Right lobe of liver (tissue), 6 donors: ENCODE results near the gene PPP2R5B. TPM values are rescaled to one million over a fixed set of nuclear protein-coding genes. Genes with fewer than 3 reads are reported as not detected.

ENCODE experiments used
- ATAC-seq, 4 donors: fragments of 200-7000 bp; cut with Tn5 transposase; one replicate each; pipeline ENCODE4 v1.9.1; 2020; ENCODE audit warnings: mild to moderate bottlenecking in 4 of 4, moderate library complexity in 4 of 4
- DNase-seq, 3 donors: peaks; one replicate each; pipeline ENCODE4 v3.0.0-alpha.2; 2020
- H3K27ac ChIP-seq, 3 donors: fragments of 200-600 bp; one replicate each; pipeline ENCODE4 v1.8.0; 2022
- H3K27me3 ChIP-seq, 2 donors: fragments of 200-600 bp; one replicate each; pipeline ENCODE4 v1.8.0; 2022
- H3K36me3 ChIP-seq, 4 donors: fragments of 200-600 bp; sonication (generic) in 1 of 4; one replicate each; pipeline versions ENCODE4 v1.5.1 to v1.8.0; 2017 to 2022; ENCODE audit warnings: control low read depth in 1 of 4
- H3K4me1 ChIP-seq, 4 donors: fragments of 200-600 bp; sonication (generic) in 1 of 4; one replicate each; pipeline versions ENCODE4 v1.5.1 to v1.8.0; 2017 to 2022; ENCODE audit warnings: control low read depth in 1 of 4
- H3K4me3 ChIP-seq, 3 donors: fragments of 200-600 bp; one replicate each; pipeline ENCODE4 v1.8.0; 2022
- H3K9me3 ChIP-seq, 4 donors: fragments of 200-600 bp; sonication (generic) in 1 of 4; one replicate each; pipeline versions ENCODE4 v1.5.1 to v1.8.0; 2017 to 2022; ENCODE audit warnings: control low read depth in 1 of 4
- POLR2A ChIP-seq: fragments of 450-650 bp; IDR thresholded peaks from one replicate; pipeline ENCODE4 v1.6.1; 2017; ENCODE audit warnings: antibody characterized with exemption, mild to moderate bottlenecking
- WGBS: methylation state at CpG from one replicate; pipeline ENCODE4 v1.1.6; 2018; ENCODE audit warnings: low coverage, low lambda C conversion rate; ENCODE audit not compliant: insufficient coverage; ENCODE audit errors: missing lambda C conversion rate; 5-methylcytosine and 5-hydroxymethylcytosine counted together
- intact Hi-C, 2 donors: fragments of 100-400 bp; cut with DNase I; formaldehyde crosslinking; loops; one replicate each; pipeline versions ENCODE4 v1.11.2 to v1.14.1; 2022
- total RNA-seq, 6 experiments: library from RNA; depleted of rRNA in 2 of 6; stranded (reverse); fragments of >200 nt in 2 of 6; fragmentation: NEBNext Ultra II Directional in 3 of 6; extraction: Animal tissue kit (Norgen Biotek cat#: 25700) in 3 of 6; gene quantifications; one replicate each; pipeline versions ENCODE4 v1.1.0 to v1.2.4, GENCODE V29; 2016 to 2023
- TF ChIP-seq, protein P1 (sequence below), 4 donors: fragments of 200-600 bp in 3 of 4; fragments of 450-650 bp in 1 of 4; IDR thresholded peaks; one replicate each; pipeline versions ENCODE4 v1.5.1 to v1.8.0; 2016 to 2022; ENCODE audit warnings: antibody characterized with exemption in 4 of 4, mild to moderate bottlenecking in 2 of 4
- donor health status: DM: no; HTN: yes; CAD: no.
- donor health status: DM: no; HTN: no; CAD: no.
- donor health status: DM: no; HTN: no; CAD: no.
- donor health status: DM: no; HTN: yes; CAD: no.
- donor health status: DM: no; HTN: yes; CAD: no.

Gene PPP2R5B
- total RNA-seq, 6 experiments from 2014 or later = 6.8 to 12.6 (median 8.9) TPM

GRCh38 chr11:64894812-64895452 is 29.6 kb upstream of the PPP2R5B start:
- Histone ChIP-seq H3K27me3 (no peaks in the 10 kb centered on the region), H3K27ac (peak overlapping the region in 1 of 3 donors; percentile 95), H3K36me3 (peaks cover 0 to 22% (median 4%) of the 10 kb centered on the region in 4 donors), H3K4me3 (no peak overlapping the region), H3K9me3 (no peaks in the 10 kb centered on the region), H3K4me1 (peaks cover 0 to 23% (median 10%) of the 10 kb centered on the region in 4 donors)
- WGBS = no CpG with 5 or more reads among the region's 39 CpGs
- peak in 1 of 3 donors; percentile 56 for DNase-seq
- intact Hi-C loops = loop anchor here (2.0 to 5.0 kb wide), 2 partner anchors 43 to 48 kb away; no protein-coding TSS in a partner anchor
- ATAC-seq = no peak
- TF ChIP-seq POLR2A = no peak
- TF ChIP-seq, protein P1, sequence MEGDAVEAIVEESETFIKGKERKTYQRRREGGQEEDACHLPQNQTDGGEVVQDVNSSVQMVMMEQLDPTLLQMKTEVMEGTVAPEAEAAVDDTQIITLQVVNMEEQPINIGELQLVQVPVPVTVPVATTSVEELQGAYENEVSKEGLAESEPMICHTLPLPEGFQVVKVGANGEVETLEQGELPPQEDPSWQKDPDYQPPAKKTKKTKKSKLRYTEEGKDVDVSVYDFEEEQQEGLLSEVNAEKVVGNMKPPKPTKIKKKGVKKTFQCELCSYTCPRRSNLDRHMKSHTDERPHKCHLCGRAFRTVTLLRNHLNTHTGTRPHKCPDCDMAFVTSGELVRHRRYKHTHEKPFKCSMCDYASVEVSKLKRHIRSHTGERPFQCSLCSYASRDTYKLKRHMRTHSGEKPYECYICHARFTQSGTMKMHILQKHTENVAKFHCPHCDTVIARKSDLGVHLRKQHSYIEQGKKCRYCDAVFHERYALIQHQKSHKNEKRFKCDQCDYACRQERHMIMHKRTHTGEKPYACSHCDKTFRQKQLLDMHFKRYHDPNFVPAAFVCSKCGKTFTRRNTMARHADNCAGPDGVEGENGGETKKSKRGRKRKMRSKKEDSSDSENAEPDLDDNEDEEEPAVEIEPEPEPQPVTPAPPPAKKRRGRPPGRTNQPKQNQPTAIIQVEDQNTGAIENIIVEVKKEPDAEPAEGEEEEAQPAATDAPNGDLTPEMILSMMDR (IDR thresholded peaks at IDR 0.05) = no peak

- intact Hi-C loops = loop anchor here in 1 of 2 donors (5.0 kb wide), 1 partner anchor 44 kb away; no protein-coding TSS in a partner anchor
These were observed 28.0 kb upstream of the PPP2R5B start for GRCh38 chr11:64896448-64897022.

GRCh38 chr11:64897381-64898075 is 27.0 kb upstream of the PPP2R5B start:
- no peaks in the 10 kb centered on the region for H3K9me3 ChIP-seq
- no peak overlapping the region for H3K27ac ChIP-seq
- DNase-seq (peak in 1 of 3 donors; percentile 42), ATAC-seq (no peak)
- H3K27me3 ChIP-seq = no peaks in the 10 kb centered on the region
- peaks cover 0 to 45% (median 14%) of the 10 kb centered on the region in 4 donors for H3K36me3 ChIP-seq
- H3K4me1 ChIP-seq = peaks cover 0 to 14% (median 7%) of the 10 kb centered on the region in 4 donors
- no peak for TF ChIP-seq POLR2A
- TF ChIP-seq, protein P1 (IDR thresholded peaks at IDR 0.05) = no peak
- H3K4me3 ChIP-seq = no peak overlapping the region
- 90% methylated on average over 2 of the region's 19 CpGs for WGBS
- intact Hi-C loops = loop anchor here in 1 of 2 donors (5.0 kb wide), 1 partner anchor 45 kb away; no protein-coding TSS in a partner anchor

More at GRCh38 chr11:64896448-64897022, 28.0 kb upstream of the PPP2R5B start:
- no peaks in the 10 kb centered on the region for H3K27me3 ChIP-seq
- H3K4me3 ChIP-seq = no peak overlapping the region
- peaks cover 0 to 14% (median 7%) of the 10 kb centered on the region in 4 donors for H3K4me1 ChIP-seq
- peaks cover 0 to 35% (median 12%) of the 10 kb centered on the region in 4 donors for H3K36me3 ChIP-seq
- no peak overlapping the region for H3K27ac ChIP-seq
- DNase-seq (no peak), ATAC-seq (no peak)
- TF ChIP-seq, protein P1 (IDR thresholded peaks at IDR 0.05) = no peak
- no peak for TF ChIP-seq POLR2A
- 77% methylated on average over 4 of the region's 14 CpGs for WGBS
- H3K9me3 ChIP-seq = no peaks in the 10 kb centered on the region

GRCh38 chr11:64898076-64898445 is 26.4 kb upstream of the PPP2R5B start:
- peak in 1 of 3 donors; percentile 45 for DNase-seq
- TF ChIP-seq, protein P1 (IDR thresholded peaks at IDR 0.05) = no peak
- TF ChIP-seq POLR2A = no peak
- H3K36me3 ChIP-seq = peaks cover 0 to 50% (median 17%) of the 10 kb centered on the region in 4 donors
- H3K27me3 ChIP-seq = no peaks in the 10 kb centered on the region
- no peak overlapping the region for H3K4me3 ChIP-seq
- no CpG with 5 or more reads among the region's 9 CpGs for WGBS
- no peaks in the 10 kb centered on the region for H3K9me3 ChIP-seq
- no peak for ATAC-seq
- H3K4me1 ChIP-seq = peaks cover 0 to 14% (median 7%) of the 10 kb centered on the region in 4 donors
- intact Hi-C loops = loop anchor here in 1 of 2 donors (5.0 kb wide), 1 partner anchor 46 kb away; no protein-coding TSS in a partner anchor
- H3K27ac ChIP-seq = no peak overlapping the region
